K562 (cell line): ENCODE data around the gene SLC9A2. TPM values are rescaled to one million over a fixed set of nuclear protein-coding genes. Genes with fewer than 3 reads are reported as not detected.

Experiments used
- ATAC-seq: fragments of 200-7000 bp; cut with Tn5 transposase; 3 replicates; pipeline ENCODE4 v1.9.1; 2020; ENCODE audit warnings: moderate library complexity
- BruUV-seq: library from RNA; stranded (reverse); fragments of 400-500 nt; replicated peaks from 2 replicates; lab custom pipeline; 2021; lab: Mats Ljungman, UMichigan
- CTCF ChIA-PET: fragments of 300-600 bp; formaldehyde crosslinking; extraction: SDS; loops from one replicate; lab custom pipeline; 2021; ENCODE audit warnings: low intra/inter-chr PET ratio; lab: Yijun Ruan, JAX
- POLR2A ChIA-PET: fragments of 300-600, 350-650 bp; sonication (Branson Sonifier 250); formaldehyde crosslinking; extraction: SDS; loops from one replicate; lab custom pipeline; 2021; ENCODE audit warnings: antibody characterized with exemption, inconsistent platforms; lab: Yijun Ruan, JAX
- DNase-seq, 4 experiments: peaks; one replicate each; pipeline versions ENCODE4 v3.0.0 to v3.0.0-alpha.2; 2011 to 2018; ENCODE audit warnings: low spot score in 3 of 4, mixed read lengths in 3 of 4; ENCODE audit errors: extremely low read depth in 1 of 4
- FAIRE-seq: peaks from 2 replicates; lab custom pipeline; 2011; peaks lifted over from hg19 to GRCh38; lab: Jason Lieb, UNC
- H2AFZ ChIP-seq: 2 replicates; pipeline ENCODE4 v1.6.0; 2011; ENCODE audit warnings: low read depth, low read length, control low read depth, inconsistent platforms
- H3K27ac ChIP-seq: fragments of 200-600 bp; 3 replicates; pipeline ENCODE4 v1.8.0; 2011; ENCODE audit warnings: low read depth, mild to moderate bottlenecking, control low read depth, inconsistent platforms, low read length, moderate library complexity, mixed read lengths; ENCODE audit errors: extremely low read depth
- H3K27me3 ChIP-seq, 2 experiments: fragments of 300-600 bp in 1 of 2; 2 replicates in 1 of 2; 3 replicates in 1 of 2; pipeline versions ENCODE4 v1.6.0 to v1.8.0; 2011; ENCODE audit warnings: inconsistent platforms in 2 of 2, low read length in 2 of 2, mild to moderate bottlenecking in 1 of 2, mixed read lengths in 1 of 2, moderate library complexity in 1 of 2; ENCODE audit not compliant: control insufficient read depth in 2 of 2, insufficient read depth in 2 of 2
- H3K36me3 ChIP-seq: fragments of 300-600 bp; 3 replicates; pipeline ENCODE4 v1.8.0; 2011; ENCODE audit warnings: mild to moderate bottlenecking, low read length, inconsistent platforms; ENCODE audit not compliant: control insufficient read depth, insufficient read depth
- H3K4me1 ChIP-seq, 2 experiments: fragments of 200-600 bp in 1 of 2; replicated peaks in 1 of 2; 2 replicates in 1 of 2; 3 replicates in 1 of 2; pipeline versions ENCODE4 v1.5.1 to v1.8.0; 2011; ENCODE audit warnings: inconsistent platforms in 2 of 2, low read length in 2 of 2, mild to moderate bottlenecking in 1 of 2, mixed read lengths in 1 of 2, moderate library complexity in 1 of 2; ENCODE audit not compliant: control insufficient read depth in 2 of 2, insufficient read depth in 2 of 2
- H3K4me2 ChIP-seq: 2 replicates; pipeline ENCODE4 v1.6.1; 2011; ENCODE audit warnings: low read length, control low read depth, inconsistent platforms, mixed read lengths; ENCODE audit not compliant: insufficient read depth
- H3K4me3 ChIP-seq: fragments of 200-600 bp; sonication (generic), shearing (Covaris generic); 2 replicates; pipeline ENCODE4 v1.5.1; 2016; ENCODE audit warnings: control low read depth, inconsistent platforms
- H3K79me2 ChIP-seq: fragments of 200-600 bp; 3 replicates; pipeline ENCODE4 v1.8.0; 2011; ENCODE audit warnings: low read length, inconsistent platforms; ENCODE audit not compliant: control insufficient read depth, insufficient read depth
- H3K9ac ChIP-seq, 2 experiments: 2 replicates each; pipeline versions ENCODE4 v1.6.0 to v1.6.1; 2011; ENCODE audit warnings: low read depth in 2 of 2, low read length in 2 of 2, control low read depth in 1 of 2, inconsistent platforms in 1 of 2, mild to moderate bottlenecking in 1 of 2, mixed read lengths in 1 of 2; ENCODE audit not compliant: insufficient read depth in 1 of 2
- H3K9me1 ChIP-seq: one replicate; pipeline ENCODE4 v1.6.0; 2011; ENCODE audit warnings: inconsistent platforms, mild to moderate bottlenecking, low read length, moderate library complexity; ENCODE audit not compliant: control insufficient read depth, insufficient read depth
- H3K9me3 ChIP-seq: replicated peaks from 2 replicates; pipeline ENCODE4 v1.5.1; 2011; ENCODE audit warnings: low read depth, low read length, inconsistent platforms; ENCODE audit not compliant: control insufficient read depth, insufficient read depth
- H4K20me1 ChIP-seq: replicated peaks from 2 replicates; pipeline ENCODE4 v1.6.1; 2011; ENCODE audit warnings: low read length, inconsistent platforms, mixed read lengths; ENCODE audit not compliant: control insufficient read depth, insufficient read depth
- ARID1B ChIP-seq: fragments of 450-650 bp; IDR thresholded peaks from 2 replicates; pipeline ENCODE4 v1.6.1; 2016; ENCODE audit warnings: antibody characterized with exemption, mild to moderate bottlenecking, inconsistent platforms
- BHLHE40 ChIP-seq: IDR thresholded peaks from 2 replicates; pipeline ENCODE4 v1.6.1; 2011; ENCODE audit warnings: low read length, improper control_type of control experiment
- CHD2 ChIP-seq: IDR thresholded peaks from 2 replicates; pipeline ENCODE4 v1.6.1; 2011; ENCODE audit warnings: low read depth, low read length
- CTBP1 ChIP-seq: fragments of 450-650 bp; IDR thresholded peaks from 2 replicates; pipeline ENCODE4 v1.6.1; 2016; ENCODE audit warnings: borderline replicate concordance
- DPF2 ChIP-seq: fragments of 450-650 bp; IDR thresholded peaks from 2 replicates; pipeline ENCODE4 v1.6.1; 2016
- GABPB1 ChIP-seq: sonication (generic); formaldehyde crosslinking; IDR thresholded peaks from 2 replicates; pipeline ENCODE4 v1.8.0; 2022; ENCODE audit warnings: mild to moderate bottlenecking, missing genetic modification reagents
- GTF2A2 ChIP-seq: IDR thresholded peaks from 2 replicates; pipeline ENCODE4 v1.6.1; 2016; ENCODE audit warnings: mild to moderate bottlenecking, missing genetic modification characterization, missing compliant biosample characterization
- HNRNPH1 ChIP-seq: fragments of 200-400 bp; formaldehyde crosslinking; optimal IDR thresholded peaks from 2 replicates; pipeline ENCODE3; 2017; ENCODE audit warnings: low read depth, mild to moderate bottlenecking, low read length, moderate library complexity
- JUND ChIP-seq, 2 experiments: IDR thresholded peaks; 2 replicates in 1 of 2; 3 replicates in 1 of 2; pipeline ENCODE4 v1.6.1; 2011; ENCODE audit warnings: borderline replicate concordance in 2 of 2, low read depth in 2 of 2, low read length in 2 of 2, improper control_type of control experiment in 1 of 2, missing biosample characterization in 1 of 2, missing genetic modification characterization in 1 of 2, missing genetic modification reagents in 1 of 2
- KDM4B ChIP-seq, 2 experiments: fragments of 450-650 bp in 1 of 2; sonication (generic) in 1 of 2; IDR thresholded peaks; 2 replicates each; pipeline ENCODE4 v1.6.1; 2016 to 2017; ENCODE audit warnings: borderline replicate concordance in 2 of 2, antibody characterized with exemption in 1 of 2, low read depth in 1 of 2, mild to moderate bottlenecking in 1 of 2
- L3MBTL2 ChIP-seq: fragments of 450-650 bp; IDR thresholded peaks from 2 replicates; pipeline ENCODE4 v1.6.1; 2016; ENCODE audit warnings: mild to moderate bottlenecking, moderate library complexity
- NFE2L1 ChIP-seq: fragments of 450-650 bp; IDR thresholded peaks from 2 replicates; pipeline ENCODE4 v1.6.1; 2016; ENCODE audit warnings: missing genetic modification characterization, low read depth, mild to moderate bottlenecking, missing compliant biosample characterization, moderate library complexity, borderline replicate concordance
- PHF20 ChIP-seq: fragments of 450-650 bp; IDR thresholded peaks from 2 replicates; pipeline ENCODE4 v1.6.1; 2018; ENCODE audit not compliant: partially characterized antibody
- PML ChIP-seq: IDR thresholded peaks from 2 replicates; pipeline ENCODE4 v1.6.1; 2012; ENCODE audit warnings: low read length, inconsistent platforms
- PTRF ChIP-seq: fragments of 450-650 bp; IDR thresholded peaks from 2 replicates; pipeline ENCODE4 v1.6.1; 2016; ENCODE audit warnings: mild to moderate bottlenecking, missing genetic modification characterization, missing compliant biosample characterization
- SMARCA4 ChIP-seq: fragments of 450-650 bp; IDR thresholded peaks from 2 replicates; pipeline ENCODE4 v1.6.1; 2016
- SOX6 ChIP-seq: fragments of 450-650 bp; IDR thresholded peaks from 2 replicates; pipeline ENCODE4 v1.6.1; 2014; ENCODE audit warnings: mild to moderate bottlenecking
- ZNF668 ChIP-seq: fragments of 250-450 bp; sonication (Bioruptor Pico); IDR thresholded peaks from 2 replicates; pipeline ENCODE4 v1.8.0; 2022; ENCODE audit warnings: mild to moderate bottlenecking, inconsistent platforms
- ZNF766 ChIP-seq: fragments of 200-800 bp; sonication (Bioruptor generic); conservative IDR thresholded peaks from 2 replicates; pipeline ENCODE4 v1.6.1; 2016; ENCODE audit warnings: missing genetic modification characterization, missing compliant biosample characterization
- WGBS: fragments of 100-300 bp; shearing (Covaris generic); methylation state at CpG from one replicate; pipeline ENCODE4 v1.1.6; 2016; ENCODE audit warnings: low coverage, mixed read lengths; ENCODE audit not compliant: insufficient coverage; ENCODE audit errors: missing lambda C conversion rate; 5-methylcytosine and 5-hydroxymethylcytosine counted together
- in situ Hi-C: fragments of 300-500 bp; cut with MboI; formaldehyde crosslinking; loops from 4 replicates; pipeline ENCODE4 v1.15.0; 2018; ENCODE audit warnings: inconsistent platforms, mixed read lengths
- intact Hi-C: fragments of 100-400 bp; cut with micrococcal nuclease; formaldehyde crosslinking; loops from 2 replicates; pipeline ENCODE4 v1.14.2; 2022
- polyA plus RNA-seq, 8 experiments: library from polyadenylated mRNA; depleted of rRNA in 4 of 8; stranded (reverse) in 5 of 8; unstranded in 3 of 8; fragments of >200 nt; fragmentation: Nextera tagmentation in 2 of 8; fragmentation: Illumina TruSeq in 1 of 8; extraction: Ambion mirVana in 2 of 8; extraction: Trizol in 1 of 8; gene quantifications; 2 replicates each; pipeline versions ENCODE4 v1.2.1 to v1.2.3, GENCODE V29; 2011 to 2014; ENCODE audit warnings: inconsistent platforms in 1 of 8, missing spikeins in 1 of 8
- total RNA-seq, 7 experiments: library from RNA; depleted of rRNA in 6 of 7; stranded (reverse); fragments of >200 nt in 6 of 7; fragmentation: Illumina TruSeq in 2 of 7; extraction: Trizol in 2 of 7; gene quantifications; 2 replicates each; pipeline versions ENCODE4 v1.2.1 to v1.2.3, GENCODE V29; 2011 to 2021; ENCODE audit warnings: low replicate concordance in 1 of 7
- TF ChIP-seq, protein P1 (sequence below): sonication (generic); formaldehyde crosslinking; IDR thresholded peaks from 2 replicates; pipeline ENCODE4 v1.8.0; 2022; ENCODE audit warnings: missing genetic modification reagents, mild to moderate bottlenecking, moderate library complexity, borderline replicate concordance
- TF ChIP-seq, protein P2 (sequence below), 2 experiments: fragments of 250-450 bp in 1 of 2; fragments of 450-650 bp in 1 of 2; sonication (Bioruptor Pico) in 1 of 2; IDR thresholded peaks; 2 replicates each; pipeline versions ENCODE4 v1.6.1 to v1.8.0; 2016 to 2021; ENCODE audit warnings: mild to moderate bottlenecking in 2 of 2, moderate library complexity in 2 of 2, missing compliant biosample characterization in 1 of 2, missing genetic modification characterization in 1 of 2

SLC9A2 gene
- total and polyA plus RNA-seq, 9 of the 15 experiments (the other 6 are each of a cell fraction or from before 2014, with no cell fraction given), result 0.45 to 3.3 (median 1.6) TPM

DNA sequence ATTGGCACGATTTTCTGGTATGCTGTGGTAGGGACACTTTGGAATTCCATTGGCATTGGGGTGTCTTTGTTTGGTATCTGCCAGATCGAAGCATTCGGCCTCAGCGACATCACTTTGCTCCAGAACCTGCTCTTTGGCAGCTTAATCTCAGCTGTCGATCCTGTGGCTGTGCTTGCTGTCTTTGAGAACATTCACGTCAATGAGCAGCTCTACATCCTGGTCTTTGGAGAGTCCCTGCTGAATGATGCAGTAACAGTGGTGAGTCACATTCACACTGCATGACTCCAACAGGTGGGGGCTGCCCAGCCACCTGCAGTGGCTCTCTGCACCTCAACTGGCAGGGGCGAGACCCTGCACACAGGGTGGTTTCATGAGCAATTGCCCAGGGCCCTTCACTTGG lies 38.4 kb downstream of the SLC9A2 start (continued):
- TF ChIP-seq, protein P1, sequence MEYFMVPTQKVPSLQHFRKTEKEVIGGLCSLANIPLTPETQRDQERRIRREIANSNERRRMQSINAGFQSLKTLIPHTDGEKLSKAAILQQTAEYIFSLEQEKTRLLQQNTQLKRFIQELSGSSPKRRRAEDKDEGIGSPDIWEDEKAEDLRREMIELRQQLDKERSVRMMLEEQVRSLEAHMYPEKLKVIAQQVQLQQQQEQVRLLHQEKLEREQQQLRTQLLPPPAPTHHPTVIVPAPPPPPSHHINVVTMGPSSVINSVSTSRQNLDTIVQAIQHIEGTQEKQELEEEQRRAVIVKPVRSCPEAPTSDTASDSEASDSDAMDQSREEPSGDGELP (CRISPR knock-in tag), result no peak

DNA sequence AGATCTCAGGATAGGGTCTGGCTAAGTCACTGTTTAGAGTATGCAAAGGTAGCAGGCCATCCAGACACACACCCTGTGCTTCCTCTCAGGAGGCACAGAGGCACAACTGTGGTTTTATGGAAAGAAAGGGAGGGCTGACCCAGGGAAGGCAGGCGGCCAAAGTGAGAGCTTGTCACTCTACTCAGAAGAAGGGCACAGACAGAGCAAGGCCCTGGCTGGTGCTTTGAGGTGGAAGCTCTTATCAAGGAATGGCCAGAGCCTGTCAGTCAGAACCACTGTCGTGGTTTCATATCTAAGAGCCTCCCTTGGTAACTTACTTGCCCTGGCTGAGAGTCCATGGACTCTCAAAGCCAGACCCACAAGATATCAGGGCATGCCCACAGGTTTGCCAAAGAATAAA lies 40.7 kb downstream of the SLC9A2 start:
- ATAC-seq (peak; percentile 77), FAIRE-seq (peak; percentile 92), DNase-seq (peak in 3 of 4 experiments; percentile 26 to 78 (median 41))
- H3K4me3 ChIP-seq, result no peak overlapping the region
- no peaks in the 10 kb centered on the region for H4K20me1 ChIP-seq
- no peaks in the 10 kb centered on the region for H3K9me3 ChIP-seq
- H3K79me2 ChIP-seq, result no peaks in the 10 kb centered on the region
- no peaks in the 10 kb centered on the region for H3K9me1 ChIP-seq
- H3K36me3 ChIP-seq, result no peaks in the 10 kb centered on the region; the same call in 2 of the 3 replicates
- CTCF ChIA-PET, result no interaction called here
- BruUV-seq, result no TSS peak
- H3K4me1 ChIP-seq, result peaks cover 5 to 34% of the 10 kb centered on the region in 2 experiments; a peak in 4 of 5 replicates
- peak overlapping the region; percentile 16 to 81; a peak in 3 of 4 replicates for H3K9ac ChIP-seq
- POLR2A ChIA-PET, result interaction anchor here (1.2 to 1.4 kb wide), 2 partner anchors 20 to 26 kb away, joined by 3 to 5 read pairs; no protein-coding TSS in a partner anchor
- no peaks in the 10 kb centered on the region for H3K27me3 ChIP-seq
- intact Hi-C loops (loop anchor here (2.0 kb wide), 1 partner anchor 25 kb away; no protein-coding TSS in a partner anchor), in situ Hi-C loops (no loop called here)
- peak overlapping the region; percentile 62; the same call in 2 of the 3 replicates for H3K27ac ChIP-seq
- H2AFZ ChIP-seq, result peak overlapping the region; percentile 29
- peak overlapping the region; percentile 24; the same call in 1 of the 2 replicates for H3K4me2 ChIP-seq
- 0% methylated on average over 2 of the region's 2 CpGs for WGBS
- TF ChIP-seq PTRF (tag) (no peak), PML (no peak), NFE2L1 (no peak), ZNF668 (CRISPR knock-in tag) (no peak), JUND (IDR thresholded peaks at IDR 0.05; ENCODE audit: borderline replicate concordance, low read depth, low read length) (0 out of 2 replicates have a peak, but pooled peaks have one; percentile 13), JUND (tag; IDR thresholded peaks at IDR 0.05; ENCODE audit: borderline replicate concordance, low read depth, low read length) (no peak; the same call in 2 of the 3 replicates), BHLHE40 (0 out of 2 replicates have a peak, but pooled peaks have one; percentile 5), SOX6 (peak; percentile 51; the same call in 1 of the 2 replicates), DPF2 (0 out of 2 replicates have a peak, but pooled peaks have one; percentile 18), KDM4B (IDR thresholded peaks at IDR 0.05; ENCODE audit: borderline replicate concordance in 2 of 2, low read depth in 1 of 2) (no peak), HNRNPH1 (no peak), CTBP1 (peak; percentile 51; the same call in 1 of the 2 replicates), ZNF766 (CRISPR knock-in tag) (0 out of 2 replicates have a peak, but pooled peaks have one; percentile 40), SMARCA4 (peak; percentile 14; the same call in 1 of the 2 replicates), GABPB1 (no peak), GTF2A2 (tag) (no peak), CHD2 (no peak), ARID1B (peak; percentile 37; the same call in 1 of the 2 replicates), PHF20 (no peak), L3MBTL2 (0 out of 2 replicates have a peak, but pooled peaks have one; percentile 23)
- TF ChIP-seq, protein P2, sequence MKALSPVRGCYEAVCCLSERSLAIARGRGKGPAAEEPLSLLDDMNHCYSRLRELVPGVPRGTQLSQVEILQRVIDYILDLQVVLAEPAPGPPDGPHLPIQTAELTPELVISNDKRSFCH (CRISPR knock-in tag; IDR thresholded peaks at IDR 0.05), result no peak
- TF ChIP-seq, protein P2 (tag; IDR thresholded peaks at IDR 0.05), result 0 out of 2 replicates have a peak, but pooled peaks have one; percentile 27
